ENCODE results near the gene ACTN3.

The ACTN3 gene

DNA sequence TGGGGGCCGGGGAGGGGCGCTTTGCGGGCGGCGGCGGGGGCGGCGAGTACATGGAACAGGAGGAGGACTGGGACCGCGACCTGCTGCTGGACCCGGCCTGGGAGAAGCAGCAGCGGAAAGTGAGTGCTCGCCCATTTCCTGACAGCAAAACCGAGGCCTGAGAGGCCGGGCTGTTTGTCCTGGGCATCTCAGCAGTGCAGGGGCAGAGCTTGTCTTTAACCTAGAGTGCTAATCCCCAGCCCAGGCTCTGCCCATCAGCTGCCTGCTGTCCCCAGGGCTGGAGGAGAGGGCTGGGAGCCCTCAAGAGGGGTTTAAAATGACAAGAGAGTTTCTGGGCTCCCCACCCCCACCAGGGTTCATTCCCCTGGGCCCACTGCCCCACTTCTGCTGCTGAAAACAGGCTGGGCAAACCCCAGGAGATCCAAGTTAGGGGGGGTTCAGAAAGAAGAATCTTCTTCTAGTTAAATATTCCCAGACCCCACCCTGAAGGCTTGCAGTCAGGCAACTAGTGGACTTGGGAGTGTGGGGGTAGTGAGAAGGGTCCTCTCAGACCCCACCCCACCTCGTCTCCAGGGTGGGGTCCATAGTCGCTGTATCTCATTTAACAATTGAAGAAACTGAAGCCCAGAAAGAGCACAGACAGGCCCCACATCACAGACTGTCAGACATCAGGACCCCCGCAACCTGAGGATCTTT, 411 bp downstream of the ACTN3 start:
- Histone ChIP-seq H3K27ac (replicated peaks) (no peak overlapping the region), H3K4me3 (replicated peaks; ENCODE audit: insufficient read depth, low read length) (no peak overlapping the region), H3K27me3 (ENCODE audit: insufficient read depth, poor library complexity, severe bottlenecking) (peaks cover 2% of the 10 kb centered on the region)
- DNase-seq (ENCODE audit: low read depth in 1 of 2, low spot score in 1 of 2) = no peak
- no peak for TF ChIP-seq GABPA (IDR thresholded peaks at IDR 0.05; ENCODE audit: low read depth)
- TF ChIP-seq REST (IDR thresholded peaks at IDR 0.05; ENCODE audit: insufficient replicate concordance, low read depth) = no peak
- no peak for TF ChIP-seq CTCF (IDR thresholded peaks at IDR 0.05; ENCODE audit: insufficient read depth, low read length)
- TF ChIP-seq POLR2AphosphoS5 (IDR thresholded peaks at IDR 0.05; ENCODE audit: low read depth) = no peak
- no peak for TF ChIP-seq SPI1 (IDR thresholded peaks at IDR 0.05; ENCODE audit: borderline replicate concordance, low read depth)

GRCh38 chr11:66547662-66548009, 933 bp downstream of the ACTN3 start:
- no peak for TF ChIP-seq POLR2AphosphoS5 (IDR thresholded peaks at IDR 0.05; ENCODE audit: low read depth)
- no peak overlapping the region for H3K4me3 ChIP-seq (replicated peaks; ENCODE audit: insufficient read depth, low read length)

DNA sequence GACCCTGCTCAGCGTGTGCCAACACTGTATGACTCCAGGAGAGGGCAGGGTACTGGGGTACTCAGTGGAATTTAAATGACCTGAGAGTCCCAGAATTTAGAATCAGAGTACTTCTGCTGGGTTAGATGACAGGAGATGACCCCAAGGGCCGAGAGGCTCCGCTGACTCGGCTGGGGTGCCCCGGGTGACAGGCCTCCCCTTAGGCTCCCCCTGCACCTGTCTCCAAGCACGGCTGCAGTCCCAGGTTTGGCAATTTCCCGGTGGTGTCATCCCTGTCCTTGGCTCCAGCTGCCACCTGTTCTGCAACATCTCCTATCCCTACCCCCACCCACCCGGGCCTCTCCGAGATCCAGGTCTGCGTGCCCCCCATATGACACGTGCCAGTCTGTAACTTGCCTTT, 1.3 kb downstream of the ACTN3 start:
- DNase-seq (ENCODE audit: low read depth in 1 of 2, low spot score in 1 of 2) = no peak
- Histone ChIP-seq H3K27ac (replicated peaks) (no peak overlapping the region), H3K27me3 (ENCODE audit: insufficient read depth, poor library complexity, severe bottlenecking) (peaks cover 2% of the 10 kb centered on the region), H3K4me3 (replicated peaks; ENCODE audit: insufficient read depth, low read length) (no peak overlapping the region)
- no peak for TF ChIP-seq REST (IDR thresholded peaks at IDR 0.05; ENCODE audit: insufficient replicate concordance, low read depth)
- TF ChIP-seq SPI1 (IDR thresholded peaks at IDR 0.05; ENCODE audit: borderline replicate concordance, low read depth) = no peak
- TF ChIP-seq CTCF (IDR thresholded peaks at IDR 0.05; ENCODE audit: insufficient read depth, low read length) = no peak

More at GRCh38 chr11:66547662-66548009, 933 bp downstream of the ACTN3 start:
- no peak for DNase-seq (ENCODE audit: low read depth in 1 of 2, low spot score in 1 of 2)
- Histone ChIP-seq H3K27me3 (ENCODE audit: insufficient read depth, poor library complexity, severe bottlenecking) (peaks cover 2% of the 10 kb centered on the region), H3K27ac (replicated peaks) (no peak overlapping the region)

DNA sequence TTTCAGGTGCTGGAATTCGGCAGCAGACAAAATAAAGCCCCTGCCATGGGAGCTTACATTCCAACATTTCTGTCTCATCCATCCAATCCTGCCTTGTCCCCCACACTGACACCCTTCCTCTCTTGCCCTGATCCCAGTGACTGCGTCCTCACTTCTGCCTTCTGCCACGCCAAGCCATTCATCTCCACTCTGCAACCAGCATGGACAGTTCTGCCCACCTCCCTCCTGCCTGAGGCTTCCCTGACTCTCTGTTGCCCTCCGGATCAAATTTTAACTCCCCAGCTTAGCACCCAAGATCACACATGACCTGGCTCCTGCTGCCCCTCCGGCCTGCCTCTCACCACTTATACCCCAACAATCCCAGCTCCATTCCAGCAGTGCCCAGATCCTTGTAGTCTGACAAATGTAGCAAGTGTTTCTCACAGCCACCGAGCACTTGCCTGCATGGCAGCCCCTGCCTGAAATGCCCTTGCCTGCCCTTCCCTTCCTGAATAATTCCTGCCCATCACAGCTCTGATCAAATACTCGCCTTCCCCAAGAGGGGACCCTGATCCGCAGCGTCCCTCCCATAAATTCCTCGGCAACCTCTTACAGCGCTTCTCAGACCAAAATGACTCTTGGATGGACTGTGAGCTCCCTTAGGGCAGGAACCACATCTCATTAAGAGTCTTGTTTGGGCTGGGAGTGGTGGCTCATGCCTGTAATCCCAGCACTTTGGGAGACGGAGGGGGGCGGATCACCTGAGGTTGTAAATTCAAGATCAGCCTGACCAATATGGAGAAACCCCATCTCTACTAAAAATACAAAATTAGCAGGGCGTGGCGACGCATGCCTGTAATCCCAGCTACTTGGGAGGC, 2.3 kb downstream of the ACTN3 start:
- no peak for DNase-seq (ENCODE audit: low read depth in 1 of 2, low spot score in 1 of 2)
- H3K27me3 ChIP-seq (ENCODE audit: insufficient read depth, poor library complexity, severe bottlenecking) = peaks cover 2% of the 10 kb centered on the region
- no peak for TF ChIP-seq CTCF (IDR thresholded peaks at IDR 0.05; ENCODE audit: insufficient read depth, low read length)
- no peak for TF ChIP-seq REST (IDR thresholded peaks at IDR 0.05; ENCODE audit: insufficient replicate concordance, low read depth)
- no peak for TF ChIP-seq POLR2AphosphoS5 (IDR thresholded peaks at IDR 0.05; ENCODE audit: low read depth)
- no peak for TF ChIP-seq SPI1 (IDR thresholded peaks at IDR 0.05; ENCODE audit: borderline replicate concordance, low read depth)
- no peak for TF ChIP-seq GABPA (IDR thresholded peaks at IDR 0.05; ENCODE audit: low read depth)
- no peak overlapping the region for H3K27ac ChIP-seq (replicated peaks)
- no peak overlapping the region for H3K4me3 ChIP-seq (replicated peaks; ENCODE audit: insufficient read depth, low read length)
